ENCODE data around the gene DMD. TPM values are rescaled to one million over a fixed set of nuclear protein-coding genes. Genes with fewer than 3 reads are reported as not detected.

DMD gene
- total and polyA plus RNA-seq, 7 donors, result 2.5 to 260 (median 183) TPM

DNA sequence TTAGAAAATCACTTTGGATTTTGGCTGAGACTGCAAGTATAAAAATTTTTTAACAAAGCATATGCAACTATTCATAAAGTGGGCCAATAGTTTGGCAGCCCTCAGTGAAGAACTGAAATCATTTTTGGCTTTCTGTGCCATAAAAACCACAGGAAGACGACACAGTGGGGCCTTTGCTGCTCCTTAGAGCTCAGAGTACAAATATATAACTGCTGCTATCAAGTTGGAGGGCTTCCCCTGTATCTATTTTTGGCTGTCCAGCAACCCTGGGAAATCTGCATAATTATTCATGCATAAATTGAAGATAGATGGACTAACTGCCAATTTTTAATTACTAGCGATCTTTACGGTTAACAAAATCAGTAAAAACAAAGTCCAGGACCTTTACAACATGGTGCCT, 2088.0 kb downstream of the DMD start:
- Histone ChIP-seq H3K36me3 (peaks cover 0 to 9% (median 0%) of the 10 kb centered on the region in 4 donors), H3K4me1 (no peaks in the 10 kb centered on the region), H3K27ac (no peak overlapping the region), H3K9me3 (no peaks in the 10 kb centered on the region), H3K27me3 (no peaks in the 10 kb centered on the region), H3K4me3 (no peak overlapping the region)
- DNase-seq, result no peak
- TF ChIP-seq EP300 (IDR thresholded peaks at IDR 0.05) (no peak), POLR2AphosphoS5 (IDR thresholded peaks at IDR 0.05) (no peak), POLR2A (IDR thresholded peaks at IDR 0.05) (no peak)
- TF ChIP-seq, protein P1, sequence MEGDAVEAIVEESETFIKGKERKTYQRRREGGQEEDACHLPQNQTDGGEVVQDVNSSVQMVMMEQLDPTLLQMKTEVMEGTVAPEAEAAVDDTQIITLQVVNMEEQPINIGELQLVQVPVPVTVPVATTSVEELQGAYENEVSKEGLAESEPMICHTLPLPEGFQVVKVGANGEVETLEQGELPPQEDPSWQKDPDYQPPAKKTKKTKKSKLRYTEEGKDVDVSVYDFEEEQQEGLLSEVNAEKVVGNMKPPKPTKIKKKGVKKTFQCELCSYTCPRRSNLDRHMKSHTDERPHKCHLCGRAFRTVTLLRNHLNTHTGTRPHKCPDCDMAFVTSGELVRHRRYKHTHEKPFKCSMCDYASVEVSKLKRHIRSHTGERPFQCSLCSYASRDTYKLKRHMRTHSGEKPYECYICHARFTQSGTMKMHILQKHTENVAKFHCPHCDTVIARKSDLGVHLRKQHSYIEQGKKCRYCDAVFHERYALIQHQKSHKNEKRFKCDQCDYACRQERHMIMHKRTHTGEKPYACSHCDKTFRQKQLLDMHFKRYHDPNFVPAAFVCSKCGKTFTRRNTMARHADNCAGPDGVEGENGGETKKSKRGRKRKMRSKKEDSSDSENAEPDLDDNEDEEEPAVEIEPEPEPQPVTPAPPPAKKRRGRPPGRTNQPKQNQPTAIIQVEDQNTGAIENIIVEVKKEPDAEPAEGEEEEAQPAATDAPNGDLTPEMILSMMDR (IDR thresholded peaks at IDR 0.05), result no peak
- intact Hi-C loops (cut with DNase I), result no loop called here
- WGBS, 2 donors, result 74 to 87% methylated on average over 3 of the region's 3 CpGs

DNA sequence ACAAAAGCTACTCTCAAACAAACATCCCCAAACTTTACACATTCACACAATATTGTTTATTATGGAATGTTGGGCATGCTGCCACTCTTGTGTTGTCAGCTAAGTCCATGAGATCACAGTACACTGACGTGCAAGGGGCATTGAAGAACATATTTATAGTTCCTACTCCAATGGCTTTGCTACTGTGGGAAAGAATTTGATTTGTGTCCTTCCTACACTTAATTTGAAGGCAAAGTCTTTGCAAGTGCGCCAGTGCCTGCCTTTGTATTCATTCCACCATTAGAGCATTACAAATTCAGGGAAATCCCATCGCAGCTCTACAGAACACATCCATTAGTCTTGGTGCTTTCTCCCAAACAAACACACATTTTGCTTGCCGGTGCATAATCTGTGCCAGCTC, 2094.1 kb downstream of the DMD start:
- no peaks in the 10 kb centered on the region for H3K9me3 ChIP-seq
- intact Hi-C loops (cut with DNase I), result loop anchor here (10.0 kb wide), 1 partner anchor 1832 kb away; no protein-coding TSS in a partner anchor
- no peaks in the 10 kb centered on the region for H3K27me3 ChIP-seq
- TF ChIP-seq POLR2A (IDR thresholded peaks at IDR 0.05), result no peak
- TF ChIP-seq EP300 (IDR thresholded peaks at IDR 0.05), result no peak
- peak in 1 of 4 donors; percentile 19 for TF ChIP-seq POLR2AphosphoS5 (IDR thresholded peaks at IDR 0.05)
- TF ChIP-seq, protein P1 (IDR thresholded peaks at IDR 0.05), result no peak
- peaks cover 0 to 10% (median 0%) of the 10 kb centered on the region in 4 donors for H3K4me1 ChIP-seq
- no peak for DNase-seq
- H3K4me3 ChIP-seq, result no peak overlapping the region
- 77 to 84% methylated on average over 4 of the region's 4 CpGs for WGBS, 2 donors
- peaks cover 0 to 6% (median 0%) of the 10 kb centered on the region in 4 donors for H3K36me3 ChIP-seq
- peak overlapping the region in 1 of 4 donors; percentile 14 for H3K27ac ChIP-seq

DNA sequence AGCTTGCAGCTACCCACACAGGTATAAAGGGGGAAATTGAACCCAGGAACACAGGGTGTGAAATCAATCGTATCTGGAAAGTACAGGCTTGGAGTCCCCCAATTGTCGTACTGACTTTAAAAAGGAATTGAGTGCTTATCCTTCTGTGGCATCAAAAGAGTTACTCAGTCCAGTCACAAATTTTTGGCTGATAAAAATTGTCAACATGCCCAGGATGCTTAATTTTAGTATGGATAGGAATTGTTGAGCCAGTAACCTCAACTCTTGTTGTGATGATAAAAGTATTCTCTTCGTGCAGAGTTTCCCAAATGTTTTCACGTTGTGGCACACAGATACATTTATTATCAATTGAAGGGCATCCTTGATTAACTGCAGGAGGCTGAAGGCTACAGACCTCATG, 2096.0 kb downstream of the DMD start:
- WGBS, 2 donors, result 82 to 83% methylated on average over 4 of the region's 4 CpGs
- peak overlapping the region in 1 of 4 donors; percentile 5 for H3K27ac ChIP-seq

DNA sequence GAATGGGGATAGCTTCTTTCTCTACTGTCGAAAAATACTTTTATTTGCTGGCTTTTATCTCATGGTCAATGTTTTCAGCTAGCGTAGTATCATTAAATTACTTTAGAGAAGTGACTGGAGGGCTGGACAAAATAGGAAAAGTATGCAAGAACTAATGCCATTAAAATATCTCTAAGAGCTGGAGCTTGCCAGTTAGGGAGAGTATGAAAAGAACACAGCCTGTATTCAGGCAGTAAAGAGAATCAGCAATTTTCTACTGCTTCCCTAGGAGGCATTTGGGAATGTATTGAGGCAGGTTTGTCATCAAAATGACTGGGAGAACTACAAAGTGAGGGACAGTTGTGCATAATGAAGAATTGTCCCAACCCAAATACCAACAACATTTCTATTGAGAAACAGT, 2096.5 kb downstream of the DMD start:
- no peaks in the 10 kb centered on the region for H3K36me3 ChIP-seq
- 81 to 84% methylated on average over 2 of the region's 2 CpGs for WGBS, 2 donors
- H3K9me3 ChIP-seq, result no peaks in the 10 kb centered on the region
- intact Hi-C loops (cut with DNase I), result loop anchor here (10.0 kb wide), 1 partner anchor 1830 kb away; no protein-coding TSS in a partner anchor
- H3K27ac ChIP-seq, result peak overlapping the region in 1 of 4 donors; percentile 5
- H3K27me3 ChIP-seq, result no peaks in the 10 kb centered on the region
- TF ChIP-seq POLR2AphosphoS5 (IDR thresholded peaks at IDR 0.05) (peak in 1 of 4 donors; percentile 6), POLR2A (IDR thresholded peaks at IDR 0.05) (no peak)
- TF ChIP-seq, protein P1 (IDR thresholded peaks at IDR 0.05), result no peak
- no peak for DNase-seq
- peaks cover 0 to 10% (median 0%) of the 10 kb centered on the region in 4 donors for H3K4me1 ChIP-seq
- no peak overlapping the region for H3K4me3 ChIP-seq

More for the DNA sequence above, 2096.0 kb downstream of the DMD start:
- TF ChIP-seq EP300 (IDR thresholded peaks at IDR 0.05) (no peak), POLR2AphosphoS5 (IDR thresholded peaks at IDR 0.05) (peak in 1 of 4 donors; percentile 1)
- Histone ChIP-seq H3K4me3 (no peak overlapping the region), H3K4me1 (peaks cover 0 to 10% (median 0%) of the 10 kb centered on the region in 4 donors), H3K27me3 (no peaks in the 10 kb centered on the region), H3K9me3 (no peaks in the 10 kb centered on the region), H3K36me3 (no peaks in the 10 kb centered on the region)
- intact Hi-C loops (cut with DNase I), result loop anchor here (10.0 kb wide), 1 partner anchor 1831 kb away; no protein-coding TSS in a partner anchor
- DNase-seq, result no peak

DNA sequence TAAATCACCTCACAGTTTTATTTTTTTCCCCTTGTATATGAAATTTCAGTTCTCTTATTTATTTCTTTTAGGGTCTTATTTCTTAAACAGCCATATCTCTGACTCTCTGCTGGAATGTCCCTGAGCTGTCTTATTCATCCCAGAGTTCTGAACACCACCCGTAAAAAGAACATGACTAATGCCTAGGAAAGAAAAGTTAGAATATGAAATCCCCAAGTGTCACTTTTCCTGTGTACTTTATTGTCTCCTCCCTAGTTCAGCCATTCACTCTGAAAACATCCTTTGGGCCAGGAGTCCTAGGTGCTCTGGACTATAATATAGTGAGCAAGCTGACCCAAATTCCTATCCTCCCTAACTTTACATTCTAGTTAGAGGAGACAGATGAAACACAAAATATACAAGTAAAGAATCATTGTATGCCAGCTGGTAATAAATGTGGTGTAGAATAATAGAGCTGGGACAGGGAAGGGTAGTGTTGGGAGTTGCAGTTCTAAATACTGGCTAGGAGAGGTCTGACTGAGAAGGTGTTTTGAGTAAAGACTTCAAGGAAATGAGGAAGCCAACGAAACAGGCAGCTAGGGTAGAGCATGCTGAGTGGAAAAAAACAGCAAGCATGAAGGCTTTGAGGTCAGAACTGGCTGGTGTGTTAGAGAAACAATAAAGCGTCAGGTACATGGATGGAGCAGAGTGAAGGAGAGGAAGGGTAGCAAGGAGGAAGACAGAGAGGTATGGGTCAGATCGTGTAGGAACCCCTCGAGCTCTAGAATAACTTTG, 2098.9 kb downstream of the DMD start:
- intact Hi-C loops (cut with DNase I), result loop anchor here (10.0 kb wide), 1 partner anchor 1828 kb away; no protein-coding TSS in a partner anchor
- H3K4me1 ChIP-seq, result peaks cover 0 to 10% (median 0%) of the 10 kb centered on the region in 4 donors
- H3K27me3 ChIP-seq, result no peaks in the 10 kb centered on the region
- no peaks in the 10 kb centered on the region for H3K9me3 ChIP-seq
- TF ChIP-seq POLR2AphosphoS5 (IDR thresholded peaks at IDR 0.05) (no peak), EP300 (IDR thresholded peaks at IDR 0.05) (no peak)
- 75 to 86% methylated on average over 5 of the region's 5 CpGs for WGBS, 2 donors
- H3K4me3 ChIP-seq, result no peak overlapping the region
- no peak overlapping the region for H3K27ac ChIP-seq
- no peaks in the 10 kb centered on the region for H3K36me3 ChIP-seq
- DNase-seq, result no peak

Measured in sigmoid colon (tissue), 7 donors.